Fibroblast of skin of left biceps (primary cell): ENCODE measurements around the gene NOD1.
"Not testable (repeated sequence)": the region's sequence is repeated elsewhere in the genome, so short reads cannot be mapped to it uniquely, and the experiment has no call there.

Experiments used
- DNase-seq, 2 experiments: peaks; one replicate each; pipeline ENCODE4 v3.0.0-alpha.2; 2013; ENCODE audit warnings: low read depth in 2 of 2

Gene NOD1

GRCh38 chr7:30478349-30479201 lies at the start of gene NOD1:
Gene NOD1, minus strand, starts transcription at chr7:30478784. Its CDS starts 21,863 bp downstream, at chr7:30456921.
- no peak for DNase-seq

GRCh38 chr7:30527297-30527696 lies 48.7 kb upstream of the NOD1 start:
- not testable (repeated sequence) for DNase-seq

GRCh38 chr7:30526163-30526562 lies 47.6 kb upstream of the NOD1 start:
- DNase-seq = no peak

- no peak for DNase-seq
These were observed 46.8 kb upstream of the NOD1 start for GRCh38 chr7:30525429-30525828.

- DNase-seq = no peak
These were observed 46.0 kb upstream of the NOD1 start for GRCh38 chr7:30524545-30524944.

GRCh38 chr7:30523466-30523865 lies 44.9 kb upstream of the NOD1 start:
- no peak for DNase-seq

- no peak for DNase-seq
These were observed 43.6 kb upstream of the NOD1 start for GRCh38 chr7:30522159-30522558.

GRCh38 chr7:30521532-30521931 lies 42.9 kb upstream of the NOD1 start:
- no peak for DNase-seq

GRCh38 chr7:30519122-30519521 lies 40.5 kb upstream of the NOD1 start:
- no peak for DNase-seq

GRCh38 chr7:30515761-30516160 lies 37.2 kb upstream of the NOD1 start:
- no peak for DNase-seq

GRCh38 chr7:30514776-30515175 lies 36.2 kb upstream of the NOD1 start:
- no peak for DNase-seq

GRCh38 chr7:30514177-30514576 lies 35.6 kb upstream of the NOD1 start:
- DNase-seq = no peak

GRCh38 chr7:30513762-30514161 lies 35.2 kb upstream of the NOD1 start:
- no peak for DNase-seq

- DNase-seq = no peak
These were observed 33.5 kb upstream of the NOD1 start for GRCh38 chr7:30511973-30512662.

- no peak for DNase-seq
These were observed 32.9 kb upstream of the NOD1 start for GRCh38 chr7:30511494-30511893.

GRCh38 chr7:30510124-30511075 lies 31.8 kb upstream of the NOD1 start:
- no peak for DNase-seq

GRCh38 chr7:30509171-30509857 lies 30.7 kb upstream of the NOD1 start:
- not testable (repeated sequence) for DNase-seq

- DNase-seq = not testable (repeated sequence)
These were observed 28.8 kb upstream of the NOD1 start for GRCh38 chr7:30507346-30507900.

GRCh38 chr7:30505174-30505697 lies 26.7 kb upstream of the NOD1 start:
- no peak for DNase-seq

GRCh38 chr7:30504301-30505173 lies 26.0 kb upstream of the NOD1 start, which contains the start of gene GGCT:
Gene GGCT, minus strand, starts transcription at chr7:30504829. Its CDS starts 120 bp downstream, at chr7:30504709.
- peak; percentile 90 for DNase-seq
